MM.1S (cell line): ENCODE results near the gene CREB5.

Experiments used
- EZH2 ChIP-seq: fragments of 300-600 bp; sonication (generic); optimal IDR thresholded peaks from 2 replicates; pipeline ENCODE3; 2017; ENCODE audit warnings: low read depth, mild to moderate bottlenecking, antibody characterized with exemption, low read length, mixed read lengths
- EZH2phosphoT487 ChIP-seq: fragments of 300-600 bp; sonication (generic); IDR thresholded peaks from 2 replicates; pipeline ENCODE4 v1.6.1; 2018; ENCODE audit warnings: antibody characterized with exemption, low read length
- TF ChIP-seq, protein P1 (sequence below): fragments of 300-600 bp; sonication (generic); IDR thresholded peaks from 2 replicates; pipeline ENCODE4 v1.5.1; 2016; ENCODE audit warnings: antibody characterized with exemption, low read length, mixed read lengths

- TF ChIP-seq, protein P1, sequence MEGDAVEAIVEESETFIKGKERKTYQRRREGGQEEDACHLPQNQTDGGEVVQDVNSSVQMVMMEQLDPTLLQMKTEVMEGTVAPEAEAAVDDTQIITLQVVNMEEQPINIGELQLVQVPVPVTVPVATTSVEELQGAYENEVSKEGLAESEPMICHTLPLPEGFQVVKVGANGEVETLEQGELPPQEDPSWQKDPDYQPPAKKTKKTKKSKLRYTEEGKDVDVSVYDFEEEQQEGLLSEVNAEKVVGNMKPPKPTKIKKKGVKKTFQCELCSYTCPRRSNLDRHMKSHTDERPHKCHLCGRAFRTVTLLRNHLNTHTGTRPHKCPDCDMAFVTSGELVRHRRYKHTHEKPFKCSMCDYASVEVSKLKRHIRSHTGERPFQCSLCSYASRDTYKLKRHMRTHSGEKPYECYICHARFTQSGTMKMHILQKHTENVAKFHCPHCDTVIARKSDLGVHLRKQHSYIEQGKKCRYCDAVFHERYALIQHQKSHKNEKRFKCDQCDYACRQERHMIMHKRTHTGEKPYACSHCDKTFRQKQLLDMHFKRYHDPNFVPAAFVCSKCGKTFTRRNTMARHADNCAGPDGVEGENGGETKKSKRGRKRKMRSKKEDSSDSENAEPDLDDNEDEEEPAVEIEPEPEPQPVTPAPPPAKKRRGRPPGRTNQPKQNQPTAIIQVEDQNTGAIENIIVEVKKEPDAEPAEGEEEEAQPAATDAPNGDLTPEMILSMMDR, result no peak
- TF ChIP-seq EZH2phosphoT487 (no peak), EZH2 (no peak)
Measured at GRCh38 chr7:28649811-28650210, 237.5 kb downstream of the CREB5 start.
